ENCODE results near the gene BTBD19.
"Not testable (repeated sequence)": the region's sequence is repeated elsewhere in the genome, so short reads cannot be mapped to it uniquely, and the experiment has no call there.

Gene BTBD19

GRCh38 chr1:44788120-44788860 is 20.0 kb upstream of the BTBD19 start, which contains the start of gene BEST4:
TSS of gene BEST4 (minus strand) at chr1:44788170. CDS start at chr1:44787705, 465 bp downstream.
- no peak for DNase-seq

- DNase-seq, result no peak
Observed at GRCh38 chr1:44790968-44791801, 17.1 kb upstream of the BTBD19 start.

- DNase-seq, result no peak
Observed at GRCh38 chr1:44792736-44793502, 15.4 kb upstream of the BTBD19 start.

GRCh38 chr1:44797886-44798285 is 10.4 kb upstream of the BTBD19 start:
- DNase-seq, result not testable (repeated sequence)

GRCh38 chr1:44798481-44799365 is 9.6 kb upstream of the BTBD19 start:
- no peak for DNase-seq

- peak; percentile 80 to 100 (median 98) for DNase-seq
Observed at GRCh38 chr1:44799770-44800584, 8.3 kb upstream of the BTBD19 start, which contains the start of gene PLK3. TSS of gene PLK3 (plus strand) at chr1:44800377. CDS start at chr1:44800464, 87 bp downstream.

GRCh38 chr1:44801491-44802305 is 6.6 kb upstream of the BTBD19 start:
- DNase-seq, result no peak

GRCh38 chr1:44802306-44803061 is 5.8 kb upstream of the BTBD19 start:
- DNase-seq, result peak in 7 of 14 donors; percentile 10 to 66 (median 46)

- no peak for DNase-seq
Observed at GRCh38 chr1:44803062-44803311, 5.3 kb upstream of the BTBD19 start.

GRCh38 chr1:44803312-44804095 is 4.8 kb upstream of the BTBD19 start:
- peak in 1 of 14 donors; percentile 23 for DNase-seq

GRCh38 chr1:44805311-44806024 is 2.9 kb upstream of the BTBD19 start:
- no peak for DNase-seq

- DNase-seq, result no peak
Observed at GRCh38 chr1:44806025-44806703, 2.2 kb upstream of the BTBD19 start.

- no peak for DNase-seq
Observed at GRCh38 chr1:44806704-44807363, 1.5 kb upstream of the BTBD19 start, which contains the start of gene DYNLT4. TSS of gene DYNLT4 (minus strand) at chr1:44807351. CDS start at chr1:44806668, 683 bp downstream.

GRCh38 chr1:44807364-44808062 is 810 bp upstream of the BTBD19 start:
- peak in 11 of 14 donors; percentile 60 to 93 (median 80) for DNase-seq
